ENCODE measurements around the gene HIVEP3.

DNA sequence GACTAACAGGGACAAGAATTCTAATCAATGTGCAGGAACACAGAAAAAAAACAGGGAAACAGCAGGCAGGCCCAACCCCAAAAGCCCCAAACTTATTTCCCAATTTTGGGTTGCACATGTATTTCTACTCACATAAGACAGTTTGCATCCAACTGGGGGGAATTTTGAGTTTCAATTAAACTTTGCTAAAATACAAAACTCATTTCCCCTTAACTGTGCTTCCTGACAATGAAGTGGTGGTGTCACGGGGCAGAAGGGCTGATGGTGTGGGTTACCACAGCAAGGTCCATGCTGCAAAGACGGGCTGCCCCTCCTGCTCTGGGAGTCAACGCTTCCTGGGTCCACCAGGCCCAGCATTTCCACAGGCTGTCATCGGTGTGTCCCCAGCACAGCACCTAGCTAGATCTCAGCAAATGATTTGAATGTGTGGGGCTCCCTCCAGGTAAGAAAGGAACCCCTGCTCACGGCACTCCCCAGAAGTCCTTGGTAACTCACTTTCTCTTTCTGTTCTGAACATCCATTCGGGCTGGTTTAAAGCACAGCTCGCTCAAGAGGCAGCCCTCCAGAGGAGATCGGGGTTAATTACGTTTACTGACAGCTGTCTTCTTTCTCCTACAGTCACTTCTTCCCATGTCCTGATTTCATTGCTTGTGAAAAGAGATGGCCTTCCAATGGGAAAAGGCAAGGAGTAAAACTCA is 27.4 kb downstream of the HIVEP3 start:
- TF ChIP-seq YY1 (IDR thresholded peaks at IDR 0.05; ENCODE audit: insufficient read depth, insufficient read length) (no peak), ZNF274 (IDR thresholded peaks at IDR 0.05; ENCODE audit: low read depth, low read length) (no peak)
